D721Med (cell line): ENCODE results near the gene SIL1.
"Not testable (repeated sequence)": the region's sequence is repeated elsewhere in the genome, so short reads cannot be mapped to it uniquely, and the experiment has no call there.

Experiments used
- DNase-seq: peaks from one replicate; pipeline ENCODE4 v3.0.0; 2011; ENCODE audit warnings: low spot score; ENCODE audit not compliant: insufficient read length
- FAIRE-seq: peaks from 2 replicates; lab custom pipeline; 2011; peaks lifted over from hg19 to GRCh38; lab: Jason Lieb, UNC
- TF ChIP-seq, protein P1 (sequence below): IDR thresholded peaks from 2 replicates; pipeline ENCODE4 v1.5.1; 2012; ENCODE audit warnings: mild to moderate bottlenecking, control low read depth; ENCODE audit not compliant: insufficient read depth; ENCODE audit errors: missing control alignments

SIL1 gene

GRCh38 chr5:138925090-138925635 is 273.0 kb downstream of the SIL1 start:
- no peak for FAIRE-seq
- no peak for DNase-seq
- TF ChIP-seq, protein P1, sequence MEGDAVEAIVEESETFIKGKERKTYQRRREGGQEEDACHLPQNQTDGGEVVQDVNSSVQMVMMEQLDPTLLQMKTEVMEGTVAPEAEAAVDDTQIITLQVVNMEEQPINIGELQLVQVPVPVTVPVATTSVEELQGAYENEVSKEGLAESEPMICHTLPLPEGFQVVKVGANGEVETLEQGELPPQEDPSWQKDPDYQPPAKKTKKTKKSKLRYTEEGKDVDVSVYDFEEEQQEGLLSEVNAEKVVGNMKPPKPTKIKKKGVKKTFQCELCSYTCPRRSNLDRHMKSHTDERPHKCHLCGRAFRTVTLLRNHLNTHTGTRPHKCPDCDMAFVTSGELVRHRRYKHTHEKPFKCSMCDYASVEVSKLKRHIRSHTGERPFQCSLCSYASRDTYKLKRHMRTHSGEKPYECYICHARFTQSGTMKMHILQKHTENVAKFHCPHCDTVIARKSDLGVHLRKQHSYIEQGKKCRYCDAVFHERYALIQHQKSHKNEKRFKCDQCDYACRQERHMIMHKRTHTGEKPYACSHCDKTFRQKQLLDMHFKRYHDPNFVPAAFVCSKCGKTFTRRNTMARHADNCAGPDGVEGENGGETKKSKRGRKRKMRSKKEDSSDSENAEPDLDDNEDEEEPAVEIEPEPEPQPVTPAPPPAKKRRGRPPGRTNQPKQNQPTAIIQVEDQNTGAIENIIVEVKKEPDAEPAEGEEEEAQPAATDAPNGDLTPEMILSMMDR, result no peak

GRCh38 chr5:138922494-138922893 is 275.7 kb downstream of the SIL1 start:
- FAIRE-seq, result no peak
- no peak for DNase-seq
- TF ChIP-seq, protein P1, result no peak

DNA sequence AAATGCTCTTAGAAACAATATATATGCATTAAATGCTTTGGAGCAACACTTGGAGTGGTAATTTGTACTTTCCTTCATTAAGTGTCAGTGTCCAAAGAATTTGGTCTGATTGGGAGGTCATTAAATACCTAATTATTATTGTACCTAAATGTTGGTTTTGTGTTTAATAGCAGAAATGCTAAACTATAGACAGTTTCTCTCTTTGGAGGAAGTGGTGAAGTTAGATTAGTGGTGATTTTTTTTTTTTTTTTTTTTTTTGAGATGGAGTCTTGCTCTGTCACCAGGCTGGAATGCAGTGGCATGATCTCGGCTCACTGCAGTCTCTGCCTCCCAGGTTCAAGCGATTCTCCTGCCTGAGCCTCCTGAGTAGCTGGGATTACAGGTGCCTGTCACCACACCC is 276.8 kb downstream of the SIL1 start:
- not testable (repeated sequence) for DNase-seq, FAIRE-seq

GRCh38 chr5:138920181-138920580 is 278.0 kb downstream of the SIL1 start:
- no peak for DNase-seq
- no peak for FAIRE-seq
- TF ChIP-seq, protein P1, result no peak

GRCh38 chr5:138918686-138919085 is 279.5 kb downstream of the SIL1 start:
- FAIRE-seq, result no peak
- TF ChIP-seq, protein P1, result no peak
- no peak for DNase-seq

DNA sequence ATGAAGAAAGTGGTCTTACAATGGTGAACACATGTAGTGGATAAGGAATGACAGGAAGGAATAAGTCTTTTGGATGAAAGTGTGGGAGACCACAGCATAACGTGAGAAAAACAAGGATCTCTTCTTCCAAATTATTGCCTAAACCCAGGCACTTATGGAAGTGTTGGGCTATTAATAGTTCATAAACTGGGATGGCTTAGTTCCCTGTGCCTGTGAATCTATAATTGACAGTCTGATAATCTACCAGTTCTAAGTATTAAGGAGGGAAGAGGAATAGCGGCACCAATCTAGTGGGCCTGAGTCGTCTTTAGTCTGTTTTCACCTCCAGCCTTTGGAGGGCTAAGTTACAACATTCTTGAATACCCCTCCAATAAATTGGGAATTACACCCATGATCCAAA is 283.8 kb downstream of the SIL1 start:
- TF ChIP-seq, protein P1, result no peak
- FAIRE-seq, result no peak
- DNase-seq, result no peak

DNA sequence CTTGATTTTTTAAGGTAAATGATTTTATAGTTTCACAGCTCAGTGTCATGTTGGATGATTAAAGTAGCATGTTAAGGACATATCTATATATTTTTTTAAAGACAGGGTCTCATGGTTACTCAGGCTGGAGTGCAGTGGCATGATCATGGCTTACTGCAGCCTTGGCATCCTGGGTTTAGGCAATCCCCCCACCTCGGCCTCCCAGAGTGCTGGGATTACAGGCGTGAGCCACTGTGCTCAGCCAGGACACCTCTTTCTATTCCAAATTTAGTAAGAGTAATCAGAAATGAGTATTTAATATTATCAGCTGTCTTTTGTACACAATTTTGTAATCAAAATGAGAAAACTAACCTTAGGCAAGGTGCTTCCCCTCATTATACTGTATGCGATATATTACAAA is 284.4 kb downstream of the SIL1 start:
- TF ChIP-seq, protein P1, result no peak
- no peak for DNase-seq
- FAIRE-seq, result no peak

DNA sequence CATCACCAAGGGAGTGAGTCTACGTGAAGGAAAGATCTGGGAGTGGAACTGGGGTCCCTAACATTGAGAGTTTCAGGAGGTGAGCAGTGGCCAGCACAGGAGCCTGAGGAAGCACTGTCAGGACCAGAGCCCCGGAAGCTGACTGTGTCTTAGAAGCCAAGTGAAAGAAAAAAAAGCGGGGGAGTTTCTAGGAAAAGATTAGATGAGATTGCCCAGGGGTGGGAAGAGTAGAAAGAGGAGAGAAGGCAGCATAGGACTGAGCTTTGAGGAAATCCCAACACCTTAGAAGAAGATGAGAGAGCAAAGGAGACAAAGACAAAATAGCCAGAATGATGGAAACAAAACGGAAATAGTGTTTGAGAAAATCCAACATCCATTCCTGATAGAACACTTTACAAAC is 286.1 kb downstream of the SIL1 start:
- TF ChIP-seq, protein P1, result no peak
- DNase-seq (no peak), FAIRE-seq (no peak)
